Stimulated activated naive CD4-positive, alpha-beta T cell treated with Interleukin-2 at 50 U/mL for 16 hours (primary cell): ENCODE data around the gene IL6ST.
"Not testable (repeated sequence)": the region's sequence is repeated elsewhere in the genome, so short reads cannot be mapped to it uniquely, and the experiment has no call there.

Experiments
- DNase-seq: peaks from one replicate; lab custom pipeline; 2025; lab: John Stamatoyannopoulos, UW

Gene IL6ST

DNA sequence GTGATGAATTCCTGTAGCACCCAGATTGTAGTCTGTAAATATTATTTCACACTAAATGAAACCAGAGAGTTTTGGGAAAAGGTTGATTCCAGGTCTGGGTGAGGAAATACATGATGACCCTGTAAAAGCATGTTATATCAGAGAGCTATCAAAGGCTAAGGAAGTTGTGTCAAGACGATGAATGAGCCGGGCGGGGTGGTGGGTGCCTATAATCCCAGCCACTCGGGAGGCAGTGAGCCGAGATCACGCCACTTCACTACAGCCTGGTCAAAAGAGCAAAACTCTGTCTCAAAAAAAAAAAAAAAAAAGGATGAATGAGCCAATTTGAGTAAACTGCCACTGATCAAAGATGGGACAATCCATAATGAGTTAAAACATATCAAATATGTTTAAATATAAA is 29.2 kb downstream of the IL6ST start:
- DNase-seq = no peak

DNA sequence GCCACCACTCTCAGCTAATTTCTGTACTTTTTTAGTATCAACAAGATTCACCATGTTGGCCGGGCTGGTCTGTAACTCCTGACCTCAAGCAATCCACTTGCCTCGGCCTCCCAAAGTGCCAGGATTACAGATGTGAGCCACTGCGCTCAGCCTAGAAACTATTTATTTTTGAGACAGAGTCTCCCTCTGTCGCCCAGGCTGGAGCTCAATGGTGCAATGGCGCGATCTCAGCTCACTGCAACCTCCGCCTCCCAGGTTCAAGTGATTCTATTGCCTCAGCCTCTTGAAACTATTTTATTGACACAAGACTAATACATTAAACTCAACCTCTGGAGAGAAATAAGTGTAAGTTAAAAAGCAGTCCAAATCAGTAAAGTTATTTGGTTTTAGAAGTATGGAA is 34.0 kb downstream of the IL6ST start:
- no peak for DNase-seq

DNA sequence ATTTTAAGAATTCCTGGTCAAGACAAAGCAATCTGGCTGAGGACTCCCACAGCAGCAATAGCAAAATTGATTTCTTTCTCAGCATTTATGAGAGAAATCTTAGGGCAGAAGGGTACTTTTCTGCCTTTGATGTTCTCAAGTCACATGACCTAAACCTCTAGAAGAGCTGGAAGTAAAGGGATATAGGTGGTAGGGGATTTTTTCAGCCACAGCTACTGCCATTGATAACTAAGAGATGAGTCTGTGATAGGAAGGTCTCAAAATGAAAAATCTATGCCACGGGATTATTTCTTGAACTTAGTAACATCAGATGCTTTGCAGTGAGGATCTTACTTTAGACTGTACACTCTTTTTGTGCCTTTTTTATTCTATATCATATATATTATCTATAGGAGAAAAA is 35.6 kb downstream of the IL6ST start:
- no peak for DNase-seq

DNA sequence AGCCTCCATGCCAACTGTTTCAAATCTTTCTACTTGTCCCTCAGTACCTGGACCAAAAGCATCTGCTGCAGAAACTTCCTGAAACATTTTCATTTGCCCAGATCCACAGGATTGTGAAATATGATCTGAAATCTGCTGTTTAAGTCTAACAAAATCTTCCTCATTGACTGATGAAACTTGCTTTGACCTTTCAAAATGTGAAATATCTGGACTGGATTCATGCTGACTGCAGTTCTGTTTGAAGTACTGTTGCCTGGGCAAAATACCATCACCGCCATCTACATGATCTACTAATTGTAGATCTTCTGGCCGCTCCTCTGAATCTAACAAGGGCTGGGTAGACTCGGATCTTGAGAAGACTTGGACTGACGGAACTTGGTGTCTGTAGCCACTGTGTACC is 53.6 kb downstream of the IL6ST start:
- DNase-seq = not testable (repeated sequence)

DNA sequence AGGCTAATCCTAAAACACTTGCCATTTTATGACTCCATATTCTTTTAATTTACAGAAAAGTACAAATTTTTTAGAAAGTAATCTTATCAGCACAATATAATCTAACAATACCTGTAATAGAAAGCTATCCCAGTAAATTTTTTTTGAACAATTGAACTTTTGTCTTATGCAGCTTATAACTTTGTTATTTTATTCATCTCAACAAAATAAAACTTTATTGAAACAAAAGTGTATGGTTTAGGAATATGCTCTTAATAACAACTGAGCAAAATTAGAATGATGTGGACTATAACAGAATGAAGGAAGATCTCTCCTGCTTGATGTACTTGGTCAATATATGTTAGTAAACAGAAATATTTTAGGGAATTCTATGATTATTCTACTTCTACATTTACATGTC is 57.2 kb downstream of the IL6ST start:
- not testable (repeated sequence) for DNase-seq

DNA sequence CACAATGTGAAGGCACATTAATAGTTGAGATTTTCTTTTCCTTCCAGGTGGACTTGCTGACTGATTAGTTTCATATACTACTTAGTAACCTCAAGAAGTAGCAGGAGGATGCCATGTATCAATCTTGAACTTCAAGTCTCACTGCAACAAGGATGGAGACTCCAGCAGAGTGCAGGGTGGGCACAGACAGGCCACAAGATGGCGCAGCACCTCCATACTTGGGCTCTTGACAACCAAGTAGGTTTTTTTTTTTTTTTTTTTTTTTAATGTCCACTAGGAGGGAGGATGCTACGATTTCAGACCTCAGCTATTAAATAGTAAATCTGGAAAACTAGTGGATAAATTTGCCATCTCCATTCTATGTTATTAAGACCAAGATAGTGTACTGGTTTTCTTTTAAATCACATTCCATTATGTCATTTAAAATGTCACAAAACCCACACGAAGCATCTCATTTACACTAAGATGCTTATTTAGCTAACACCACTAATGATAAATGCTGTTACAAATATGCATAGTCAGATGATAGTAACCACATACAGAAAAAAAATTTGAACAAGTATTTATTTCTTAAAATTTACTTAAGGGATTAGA is 58.6 kb downstream of the IL6ST start:
- DNase-seq = peak; percentile 71

DNA sequence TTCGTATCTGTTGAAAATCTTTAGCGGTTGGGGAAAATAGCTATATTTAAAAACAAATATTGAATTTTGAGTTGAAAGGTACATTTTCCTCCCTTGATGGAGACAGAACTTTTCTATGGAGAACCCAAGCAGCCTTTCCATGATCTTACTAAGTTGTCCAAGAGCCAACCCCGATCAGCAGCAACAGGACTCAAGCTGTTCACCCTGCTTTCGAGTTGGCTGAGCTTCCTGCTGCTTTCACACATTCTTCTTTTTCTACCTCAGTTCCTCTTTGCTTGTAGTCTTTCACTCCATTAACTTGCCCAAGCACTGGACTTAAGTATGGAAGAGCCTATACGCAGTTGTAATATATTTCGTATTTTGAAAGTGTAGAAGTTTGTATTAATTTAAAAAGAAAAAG is 59.4 kb downstream of the IL6ST start:
- no peak for DNase-seq

DNA sequence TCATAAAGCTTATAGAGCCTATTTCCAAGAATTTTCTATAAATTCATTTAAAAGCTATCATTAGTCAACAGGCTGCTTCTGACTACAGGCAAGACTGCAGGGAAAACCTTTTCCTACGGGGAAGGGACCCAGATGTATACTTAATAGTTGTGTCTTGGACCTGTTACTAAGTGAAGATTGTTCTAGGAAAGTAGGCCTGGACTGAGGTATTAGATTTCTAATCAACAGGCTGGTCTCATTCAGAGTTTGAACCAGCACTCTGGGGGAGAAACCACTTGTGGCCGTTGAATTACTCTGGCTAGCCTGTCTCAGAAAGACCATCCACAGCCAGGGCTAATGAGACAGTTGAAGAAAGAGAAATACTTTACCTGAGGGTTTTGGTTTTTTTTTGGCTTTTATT is 60.0 kb downstream of the IL6ST start:
- DNase-seq = no peak

DNA sequence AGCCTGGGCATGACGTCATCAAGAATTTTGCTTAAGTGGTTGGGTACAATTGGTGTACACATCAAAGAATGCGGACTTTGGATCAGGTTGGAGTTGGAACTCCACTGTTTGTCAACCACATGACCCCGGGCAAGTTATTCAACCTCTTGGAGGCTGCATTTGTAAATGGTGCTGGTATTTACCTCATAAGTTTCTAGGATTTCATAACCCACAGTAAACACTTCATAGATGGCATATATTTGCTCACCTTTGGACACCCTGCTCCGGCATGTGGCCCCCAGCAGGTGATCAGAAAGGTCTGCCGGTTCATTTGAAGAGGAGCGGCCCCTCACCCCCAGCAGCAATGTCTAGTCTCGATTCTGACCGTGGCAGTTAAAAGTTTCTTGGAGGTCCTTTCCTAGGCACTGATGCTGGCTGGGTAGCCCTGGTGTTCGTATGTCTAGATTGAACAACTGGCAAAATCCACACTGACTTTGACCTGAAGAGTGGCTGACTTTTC is 60.6 kb downstream of the IL6ST start:
- no peak for DNase-seq

DNA sequence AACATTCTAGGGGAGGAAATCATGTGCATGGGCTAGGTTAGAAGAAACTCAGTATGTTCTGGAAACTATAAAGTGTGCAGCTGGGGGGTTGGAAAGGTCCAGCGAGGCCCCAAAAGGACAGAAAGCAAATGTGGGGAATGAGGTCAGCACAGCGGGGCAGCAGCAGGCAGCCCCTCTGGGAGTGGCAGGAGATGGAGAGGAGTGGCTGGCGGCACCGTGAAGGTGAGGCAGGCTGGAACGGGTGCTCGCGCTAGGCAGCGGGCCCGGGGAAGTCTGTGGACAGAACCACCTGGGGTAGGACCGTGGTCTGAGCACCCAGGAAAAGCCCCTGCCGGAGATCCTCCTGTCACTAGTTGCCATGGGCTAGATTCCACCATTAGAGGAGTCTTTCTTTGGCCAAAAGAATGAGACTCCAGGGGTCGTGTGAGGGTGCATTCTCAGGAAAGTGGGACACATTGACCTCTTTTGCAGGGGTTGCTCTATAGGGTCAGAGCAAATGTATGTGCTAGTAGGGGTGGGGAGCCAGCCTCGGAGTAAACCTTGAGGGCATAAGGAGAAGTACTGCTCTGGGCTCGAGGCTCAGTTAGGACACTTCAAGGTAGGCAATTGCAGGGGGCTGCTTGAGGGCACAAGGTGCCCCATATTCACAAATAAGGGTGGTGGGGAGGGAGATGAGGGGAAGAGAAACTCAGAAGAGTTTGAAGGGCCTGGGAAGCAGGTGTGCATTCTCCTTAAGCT is 61.2 kb downstream of the IL6ST start:
- no peak for DNase-seq

DNA sequence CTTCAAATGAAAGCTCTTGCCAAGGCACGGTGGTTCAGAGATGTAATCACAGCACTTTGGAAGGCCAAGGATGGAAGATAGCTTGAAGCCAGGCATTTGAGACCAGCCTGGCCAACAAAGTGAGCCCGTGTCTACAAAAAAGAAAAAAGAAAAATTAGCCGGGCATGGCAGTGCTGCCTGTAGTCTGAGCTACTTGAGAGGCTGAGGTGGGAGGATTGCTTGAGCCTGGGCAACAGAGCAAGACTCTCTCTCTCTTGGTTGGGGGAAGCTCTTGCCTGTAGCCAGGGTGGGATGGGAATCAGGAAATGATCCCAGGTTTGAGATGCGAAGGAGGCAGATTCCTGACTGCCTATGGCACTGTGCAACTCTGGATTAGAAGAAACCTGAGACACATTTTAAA is 62.1 kb downstream of the IL6ST start:
- DNase-seq = no peak

DNA sequence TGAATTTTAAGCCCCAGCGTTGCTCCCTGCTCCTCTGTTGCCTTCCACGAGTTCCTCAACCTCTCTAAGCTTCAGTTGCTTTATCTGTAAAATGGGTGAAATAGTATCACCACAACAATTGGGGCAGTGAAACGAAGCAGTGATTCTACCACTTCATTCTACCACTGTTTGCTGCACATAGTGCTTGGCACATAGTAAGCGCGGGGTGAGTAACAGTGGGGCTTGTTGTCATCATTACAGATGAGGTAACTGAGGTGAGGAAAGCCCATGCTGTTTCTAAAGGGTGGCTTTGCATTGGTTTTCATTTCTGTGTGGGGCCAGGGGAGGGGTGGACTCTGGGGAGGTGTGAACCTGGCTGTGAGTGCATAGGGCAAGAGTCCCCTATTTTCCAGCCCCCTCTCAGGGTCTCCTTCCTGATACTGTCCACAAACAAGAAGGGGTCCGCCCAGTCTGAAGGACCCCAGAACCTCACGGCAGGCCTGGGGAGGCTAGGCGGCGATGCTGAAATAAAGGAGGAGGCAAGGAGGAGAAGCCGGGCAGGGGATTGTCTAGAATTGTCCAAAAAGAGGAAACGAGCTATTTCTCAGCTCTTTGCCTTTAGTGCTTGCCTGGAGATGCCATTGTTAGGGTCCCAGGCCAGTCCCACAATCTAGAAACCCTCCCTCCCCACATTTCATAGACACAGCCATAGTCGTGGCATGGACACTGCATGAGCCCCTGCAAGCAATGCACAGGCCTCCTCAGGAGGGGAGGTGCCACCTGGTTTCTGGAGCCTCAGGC is 65.6 kb downstream of the IL6ST start:
- no peak for DNase-seq

DNA sequence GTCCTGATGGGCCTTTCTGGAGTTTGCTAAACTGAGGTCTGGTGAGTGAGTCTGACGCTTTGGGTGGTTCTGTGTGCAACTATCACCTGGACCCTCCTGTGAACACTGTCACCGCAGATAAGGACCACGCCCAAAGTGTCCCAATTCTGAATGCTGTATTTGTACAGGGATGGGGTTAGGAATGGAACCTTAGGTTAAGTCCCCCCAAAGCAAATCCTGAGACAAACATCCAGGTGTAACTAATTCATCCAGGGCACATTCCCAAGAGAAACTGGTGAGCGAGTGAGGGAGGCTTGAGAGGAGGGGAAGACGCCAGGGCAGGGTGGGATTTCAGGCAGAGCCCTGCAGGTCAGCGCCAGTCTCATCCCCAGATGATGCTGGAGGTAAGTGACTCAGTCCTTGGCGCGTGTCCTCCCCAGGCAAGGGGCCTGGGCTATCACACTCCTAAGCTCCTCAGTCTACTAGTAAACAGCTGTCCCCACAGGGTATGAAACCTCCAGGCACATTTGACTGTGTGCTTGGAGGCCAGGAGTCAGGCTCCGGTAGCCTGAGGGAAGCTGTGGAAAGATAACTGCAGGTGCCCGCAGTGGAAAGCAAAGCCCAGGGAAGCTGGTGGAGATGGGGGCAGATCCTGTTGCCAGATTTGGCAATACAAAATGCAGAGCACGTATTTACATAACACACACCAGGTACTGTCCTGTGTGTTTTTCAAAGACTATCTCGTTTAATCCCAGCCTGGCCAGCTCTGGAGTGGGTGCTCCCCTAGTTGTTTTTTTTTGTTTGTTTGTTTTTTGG is 66.7 kb downstream of the IL6ST start:
- no peak for DNase-seq

DNA sequence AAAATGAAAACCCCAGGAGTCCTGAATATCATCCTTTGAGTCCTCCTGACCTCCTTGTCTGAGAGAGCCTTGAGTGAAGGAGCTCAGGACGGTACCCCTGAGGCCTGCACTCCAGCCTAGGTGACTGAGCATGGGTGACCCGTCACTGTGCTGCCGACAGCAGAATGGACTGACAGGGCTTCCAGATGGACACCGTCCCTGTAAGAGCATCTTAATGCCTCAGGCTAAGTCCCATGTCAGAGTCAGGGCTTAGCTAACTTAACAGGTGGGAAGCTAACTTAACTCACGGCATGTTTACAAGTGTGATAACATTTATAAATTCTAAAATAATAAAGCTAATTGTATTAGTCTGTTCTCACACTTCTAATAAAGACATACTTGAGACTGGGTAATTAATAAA is 68.3 kb downstream of the IL6ST start:
- DNase-seq = no peak

DNA sequence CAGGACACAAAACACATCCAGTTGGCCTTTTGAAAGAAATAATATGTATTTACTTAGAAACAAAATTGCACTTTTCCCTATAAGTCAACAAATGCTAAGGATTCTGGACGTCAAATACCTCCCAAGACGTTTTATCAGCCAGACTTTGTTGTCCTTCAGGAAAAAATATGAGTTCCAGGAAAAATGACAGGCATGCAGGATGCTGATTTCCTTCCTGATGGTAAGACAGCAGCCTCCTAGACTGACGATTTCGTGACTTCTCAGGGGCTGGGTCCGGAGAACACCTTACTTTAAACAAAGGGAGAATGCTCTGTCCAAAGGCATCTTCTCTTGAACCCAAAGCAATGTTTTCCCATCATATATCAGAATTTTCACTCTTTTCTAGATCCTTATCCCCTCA is 69.1 kb downstream of the IL6ST start:
- no peak for DNase-seq

DNA sequence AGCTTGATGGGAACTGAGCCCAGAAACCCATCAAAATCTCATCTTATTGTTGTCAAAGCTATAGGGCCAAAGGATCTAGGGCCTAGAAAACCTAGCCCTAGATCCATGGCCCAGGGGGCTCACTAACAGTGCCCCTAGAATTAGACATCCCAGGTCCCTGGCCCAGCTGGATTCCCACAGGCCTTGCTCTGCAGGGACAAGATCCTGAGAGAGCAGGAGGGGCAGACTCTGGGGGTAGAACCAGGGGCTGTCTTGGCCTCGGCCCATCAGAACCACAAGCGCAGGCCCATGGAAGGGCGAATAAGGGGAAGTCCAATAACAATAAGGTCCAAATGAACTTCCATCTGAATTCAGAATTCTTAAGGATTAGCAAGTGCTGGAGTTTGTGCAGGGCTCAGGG is 69.6 kb downstream of the IL6ST start:
- DNase-seq = no peak

DNA sequence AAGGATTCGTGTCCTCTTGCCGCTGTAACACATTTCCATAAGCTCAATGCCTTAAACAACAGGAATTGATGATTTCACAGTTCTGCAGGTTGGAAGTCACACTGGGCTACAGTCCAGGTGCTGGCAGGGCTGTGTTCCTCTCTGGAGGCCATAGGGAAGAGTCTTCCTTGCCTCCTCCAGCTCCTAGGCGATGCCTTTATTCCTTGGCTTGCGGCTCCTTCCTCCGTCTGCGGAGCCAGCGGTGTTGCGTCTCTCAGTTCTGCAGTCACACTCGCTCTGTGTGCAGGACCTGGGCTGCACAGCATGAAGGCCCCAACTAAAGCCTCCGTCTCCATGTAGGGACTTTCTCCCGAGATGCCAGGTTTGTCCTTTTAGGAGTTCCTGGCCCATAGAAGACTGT is 70.0 kb downstream of the IL6ST start:
- no peak for DNase-seq

DNA sequence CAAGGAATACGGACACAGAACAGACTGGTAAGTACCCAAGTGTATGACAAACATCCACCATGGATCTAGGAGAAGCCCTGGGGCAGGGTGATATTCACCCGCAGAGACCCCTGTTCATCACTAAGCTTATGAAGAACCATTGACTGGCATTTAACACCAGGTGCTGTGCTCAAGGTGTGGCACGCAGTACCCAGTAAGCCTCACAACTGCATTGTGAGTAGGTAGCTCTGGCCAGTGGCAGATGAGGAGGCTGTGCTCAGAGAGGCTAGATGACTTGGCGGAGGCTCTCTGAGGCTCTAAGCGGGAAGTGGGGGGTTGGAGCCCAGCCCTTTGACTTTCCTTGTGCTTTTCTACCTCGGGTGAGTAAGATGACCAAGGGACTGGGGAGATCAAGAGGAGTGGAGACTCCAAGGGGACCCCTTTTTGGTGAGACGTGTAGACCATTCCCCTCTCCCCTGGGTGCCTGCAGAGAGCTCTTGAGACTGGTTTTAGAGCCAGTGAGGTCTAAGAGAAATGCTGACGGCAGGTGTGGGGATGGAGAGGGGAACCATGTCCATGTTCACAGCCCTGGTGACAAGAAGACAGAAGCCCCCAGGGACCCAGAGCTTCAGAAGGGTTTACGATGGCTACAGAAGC is 70.8 kb downstream of the IL6ST start:
- DNase-seq = no peak

DNA sequence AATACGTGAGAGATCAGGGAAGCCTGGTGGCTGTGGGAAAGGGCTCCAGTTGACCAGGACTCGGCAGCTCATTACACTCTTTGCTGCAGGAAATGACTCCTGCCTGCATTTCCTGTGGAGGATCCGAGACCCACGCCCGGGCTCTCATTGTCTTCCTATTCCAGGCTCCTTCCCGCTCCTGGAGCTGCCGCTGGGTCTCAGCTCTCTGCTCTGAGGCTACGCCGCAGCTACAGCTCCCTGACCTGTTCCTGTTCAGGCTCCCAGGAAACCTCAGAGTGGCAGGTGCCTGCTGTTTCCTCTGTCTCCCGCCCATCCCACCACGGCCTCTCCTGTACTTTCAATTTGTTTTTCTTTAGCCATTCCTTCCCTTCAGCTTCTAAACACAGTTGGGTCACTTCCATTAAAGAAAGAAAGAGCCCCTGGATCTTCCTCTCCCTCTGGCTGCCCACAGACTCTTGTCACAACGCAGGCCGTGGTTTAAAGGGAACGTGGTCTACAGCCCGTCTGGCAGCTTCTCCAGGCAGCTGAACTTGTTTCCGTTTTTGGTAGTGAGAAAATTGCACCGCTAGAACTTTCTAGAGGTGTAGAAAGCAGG is 71.5 kb downstream of the IL6ST start:
- no peak for DNase-seq

DNA sequence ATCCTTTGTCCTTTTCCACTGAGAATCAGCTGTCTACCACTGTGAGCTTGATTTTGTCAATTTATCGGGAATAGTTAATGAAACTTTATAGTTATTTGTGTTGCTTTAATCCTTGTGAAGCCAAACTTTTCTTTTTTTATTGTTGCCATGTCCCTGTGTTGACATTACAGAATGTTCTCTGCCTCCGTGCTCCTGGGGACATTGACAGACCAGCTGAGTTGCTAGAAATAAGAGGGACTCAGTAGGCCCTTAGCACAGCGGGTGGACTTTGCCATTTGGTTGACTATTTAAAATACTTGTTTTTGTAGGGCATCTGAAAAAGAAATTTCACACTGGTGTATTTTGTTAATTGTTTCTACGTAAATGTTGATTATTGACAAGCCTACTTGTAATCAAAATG is 73.1 kb downstream of the IL6ST start:
- no peak for DNase-seq

DNA sequence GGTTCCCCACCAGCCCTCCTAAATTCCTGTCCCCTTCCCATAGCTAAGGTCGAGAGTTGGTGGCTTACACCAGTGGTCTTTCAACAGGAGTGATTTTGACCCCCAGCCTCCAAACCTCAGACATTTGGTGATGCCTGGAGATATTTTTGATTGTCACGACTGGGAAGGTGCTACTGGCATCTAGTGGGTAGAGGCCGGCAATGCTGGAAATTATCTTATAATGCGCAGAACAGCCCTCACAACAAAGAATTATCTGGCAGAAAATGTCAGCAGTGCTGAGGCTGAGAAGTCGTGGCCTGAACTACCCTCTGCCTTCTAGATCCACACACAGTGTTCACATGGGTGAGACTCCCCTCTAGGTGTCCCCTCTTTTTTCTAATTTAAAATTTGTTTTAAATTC is 74.0 kb downstream of the IL6ST start:
- no peak for DNase-seq
